Stromal cell of bone marrow (primary cell): ENCODE measurements around the gene RABGEF1.
"Not testable (repeated sequence)": the region's sequence is repeated elsewhere in the genome, so short reads cannot be mapped to it uniquely, and the experiment has no call there.

ENCODE experiments used
- DNase-seq: peaks from one replicate; pipeline ENCODE4 v3.0.0-alpha.2; 2012; ENCODE audit warnings: low read depth

RABGEF1 gene

GRCh38 chr7:66765322-66766025 is 24.9 kb downstream of the RABGEF1 start:
- DNase-seq: not testable (repeated sequence)

GRCh38 chr7:66766041-66766440 is 25.5 kb downstream of the RABGEF1 start:
- DNase-seq: no peak

GRCh38 chr7:66767486-66767885 is 27.0 kb downstream of the RABGEF1 start:
- DNase-seq: not testable (repeated sequence)

GRCh38 chr7:66768865-66769832 is 28.6 kb downstream of the RABGEF1 start:
- DNase-seq: no peak

- DNase-seq: no peak
Measured at GRCh38 chr7:66769833-66770512, 29.4 kb downstream of the RABGEF1 start.

GRCh38 chr7:66771795-66772194 is 31.3 kb downstream of the RABGEF1 start:
- DNase-seq: no peak

GRCh38 chr7:66773744-66774143 is 33.2 kb downstream of the RABGEF1 start:
- not testable (repeated sequence) for DNase-seq

GRCh38 chr7:66776383-66776782 is 35.9 kb downstream of the RABGEF1 start:
- not testable (repeated sequence) for DNase-seq

GRCh38 chr7:66776800-66777442 is 36.4 kb downstream of the RABGEF1 start:
- no peak for DNase-seq

GRCh38 chr7:66778201-66778600 is 37.7 kb downstream of the RABGEF1 start:
- no peak for DNase-seq

- no peak for DNase-seq
Measured at GRCh38 chr7:66779669-66780409, 39.3 kb downstream of the RABGEF1 start.

GRCh38 chr7:66781408-66782090 is 41.0 kb downstream of the RABGEF1 start:
- no peak for DNase-seq

GRCh38 chr7:66782875-66783274 is 42.3 kb downstream of the RABGEF1 start:
- DNase-seq: not testable (repeated sequence)

- not testable (repeated sequence) for DNase-seq
Measured at GRCh38 chr7:66783887-66784595, 43.5 kb downstream of the RABGEF1 start.

GRCh38 chr7:66790196-66790595 is 49.7 kb downstream of the RABGEF1 start:
- no peak for DNase-seq

- no peak for DNase-seq
Measured at GRCh38 chr7:66790725-66791124, 50.2 kb downstream of the RABGEF1 start.

GRCh38 chr7:66800591-66800990 is 60.1 kb downstream of the RABGEF1 start:
- no peak for DNase-seq

GRCh38 chr7:66804001-66804400 is 63.5 kb downstream of the RABGEF1 start:
- DNase-seq: peak; percentile 14

GRCh38 chr7:66807736-66808135 is 67.2 kb downstream of the RABGEF1 start:
- no peak for DNase-seq

- DNase-seq: no peak
Measured at GRCh38 chr7:66810716-66811115, 70.2 kb downstream of the RABGEF1 start.
